Measurements from ENCODE around the gene DLG2.
"Not testable (repeated sequence)": the region's sequence is repeated elsewhere in the genome, so short reads cannot be mapped to it uniquely, and the experiment has no call there.

DLG2 gene

GRCh38 chr11:84855508-84856245 is 771.5 kb downstream of the DLG2 start:
- no peak for TF ChIP-seq CTCF (IDR thresholded peaks at IDR 0.05; ENCODE audit: low read length, missing control alignments)
- no peak overlapping the region for H3K4me3 ChIP-seq (replicated peaks; ENCODE audit: low read depth, low read length)
- DNase-seq (ENCODE audit: low read depth), result peak; percentile 44

GRCh38 chr11:84854498-84854880 is 772.7 kb downstream of the DLG2 start:
- DNase-seq (ENCODE audit: low read depth), result no peak
- TF ChIP-seq CTCF (IDR thresholded peaks at IDR 0.05; ENCODE audit: low read length, missing control alignments), result no peak
- H3K4me3 ChIP-seq (replicated peaks; ENCODE audit: low read depth, low read length), result no peak overlapping the region

DNA sequence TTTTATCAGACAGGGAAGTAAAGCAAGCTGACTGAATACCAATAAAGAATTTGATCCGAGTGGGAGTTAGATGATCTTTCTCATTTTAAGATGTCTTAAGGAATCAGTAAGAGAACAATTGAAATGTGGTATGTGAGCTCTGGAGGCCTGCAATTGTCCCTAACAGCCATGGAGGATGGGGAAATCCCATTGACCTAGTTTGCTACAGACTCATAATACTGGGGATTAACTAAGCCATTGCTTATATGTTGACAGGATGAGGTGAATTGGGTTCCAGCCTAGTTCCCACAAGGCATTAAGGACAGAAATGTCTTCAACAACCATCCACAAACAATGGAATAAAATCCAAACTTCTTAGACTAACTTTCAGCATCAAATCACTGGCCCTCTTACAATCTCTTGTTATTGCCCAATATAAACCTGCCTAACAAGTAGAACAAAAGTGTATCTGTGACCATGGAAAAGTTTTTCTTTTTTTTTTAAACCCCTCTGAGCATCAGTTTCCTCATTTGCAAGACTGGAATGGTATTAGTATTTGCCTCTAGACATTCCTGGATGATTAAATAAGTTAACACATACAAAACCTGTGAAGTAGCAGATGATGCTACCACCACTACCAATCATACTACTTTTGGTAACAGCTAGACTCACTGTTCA is 773.2 kb downstream of the DLG2 start:
- DNase-seq (ENCODE audit: low read depth), result no peak
- no peak for TF ChIP-seq CTCF (IDR thresholded peaks at IDR 0.05; ENCODE audit: low read length, missing control alignments)
- no peak overlapping the region for H3K4me3 ChIP-seq (replicated peaks; ENCODE audit: low read depth, low read length)

GRCh38 chr11:84847842-84848241 is 779.3 kb downstream of the DLG2 start:
- TF ChIP-seq CTCF (IDR thresholded peaks at IDR 0.05; ENCODE audit: low read length, missing control alignments), result no peak
- DNase-seq (ENCODE audit: low read depth), result no peak

DNA sequence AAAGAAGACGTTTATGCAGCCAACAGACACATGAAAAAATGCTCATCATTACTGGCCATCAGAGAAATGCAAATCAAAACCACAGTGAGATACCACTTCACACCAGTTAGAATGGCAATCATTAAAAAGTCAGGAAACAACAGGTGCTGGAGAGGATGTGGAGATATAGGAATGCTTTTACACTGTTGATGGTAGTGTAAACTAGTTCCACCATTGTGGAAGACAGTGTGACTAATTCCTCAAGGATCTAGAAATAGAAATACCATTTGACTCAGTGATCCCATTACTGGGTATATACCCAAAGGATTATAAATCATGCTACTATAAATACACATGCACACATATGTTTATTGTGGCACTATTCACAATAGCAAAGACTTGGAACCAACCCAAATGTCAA is 786.9 kb downstream of the DLG2 start:
- DNase-seq (ENCODE audit: low read depth); H3K4me3 ChIP-seq (replicated peaks; ENCODE audit: low read depth, low read length): not testable (repeated sequence)

More at GRCh38 chr11:84847842-84848241, 779.3 kb downstream of the DLG2 start:
- no peak overlapping the region for H3K4me3 ChIP-seq (replicated peaks; ENCODE audit: low read depth, low read length)

- no peak for DNase-seq (ENCODE audit: low read depth)
- TF ChIP-seq CTCF (IDR thresholded peaks at IDR 0.05; ENCODE audit: low read length, missing control alignments), result no peak
Measured at GRCh38 chr11:84837402-84838069, 789.6 kb downstream of the DLG2 start.

GRCh38 chr11:84836371-84836770 is 790.8 kb downstream of the DLG2 start:
- no peak overlapping the region for H3K4me3 ChIP-seq (replicated peaks; ENCODE audit: low read depth, low read length)
- TF ChIP-seq CTCF (IDR thresholded peaks at IDR 0.05; ENCODE audit: low read length, missing control alignments), result no peak
- no peak for DNase-seq (ENCODE audit: low read depth)

More at GRCh38 chr11:84837402-84838069, 789.6 kb downstream of the DLG2 start:
- H3K4me3 ChIP-seq (replicated peaks; ENCODE audit: low read depth, low read length), result no peak overlapping the region
